Stimulated activated CD8-positive, alpha-beta memory T cell treated with anti-CD3 and anti-CD28 coated beads, Interleukin-4, amount 100 ng/mL, for 48 hours (primary cell): ENCODE results near the gene KIFC3.
"Not testable (repeated sequence)": the region's sequence is repeated elsewhere in the genome, so short reads cannot be mapped to it uniquely, and the experiment has no call there.

ENCODE experiments used
- DNase-seq: peaks from one replicate; pipeline ENCODE4 v3.0.0-alpha.2; 2020

KIFC3 gene

GRCh38 chr16:57802341-57803133 is at the start of gene KIFC3:
TSS of gene KIFC3 (minus strand) at chr16:57802491. CDS start at chr16:57798243, 4,248 bp downstream.
- DNase-seq = peak; percentile 78

DNA sequence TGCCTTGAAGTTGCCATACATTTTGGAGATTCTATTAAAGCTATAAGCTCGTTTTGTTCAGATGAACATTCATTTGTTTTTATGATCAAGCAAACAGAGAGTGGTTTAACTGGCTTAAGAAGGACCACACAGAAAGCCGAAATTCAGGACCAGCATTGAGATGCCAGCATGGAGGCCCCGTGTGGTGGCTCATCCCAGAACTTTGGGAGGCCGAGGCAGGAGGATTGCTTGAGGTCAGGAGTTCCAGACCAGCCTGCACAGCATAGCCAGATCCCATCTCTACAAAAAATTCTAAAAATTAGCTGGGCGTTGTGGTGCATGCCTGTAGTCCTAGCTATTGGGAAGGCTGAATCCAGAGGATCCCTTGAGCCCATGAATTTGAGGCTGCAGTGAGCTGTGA is 45.9 kb upstream of the KIFC3 start:
- DNase-seq = no peak

DNA sequence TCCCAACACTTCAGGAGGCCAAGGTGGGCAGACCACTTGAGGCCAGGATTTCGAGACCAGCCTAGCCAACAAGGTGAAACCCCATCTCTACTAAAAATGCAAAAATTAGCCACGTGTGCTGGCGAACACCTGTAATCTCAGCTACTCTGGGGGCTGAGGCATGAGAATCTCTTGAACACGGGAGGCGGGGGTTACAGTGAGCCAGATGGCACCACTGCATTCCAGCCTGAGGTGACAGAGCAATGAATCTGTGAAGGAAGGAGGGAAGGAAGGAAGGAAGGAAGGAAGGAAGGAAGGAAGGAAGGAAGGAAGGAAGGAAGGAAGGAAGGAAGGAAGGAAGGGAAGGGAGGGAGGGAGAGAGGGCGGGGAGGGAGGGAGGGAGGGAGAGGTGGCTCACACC is 44.6 kb upstream of the KIFC3 start:
- DNase-seq = not testable (repeated sequence)

DNA sequence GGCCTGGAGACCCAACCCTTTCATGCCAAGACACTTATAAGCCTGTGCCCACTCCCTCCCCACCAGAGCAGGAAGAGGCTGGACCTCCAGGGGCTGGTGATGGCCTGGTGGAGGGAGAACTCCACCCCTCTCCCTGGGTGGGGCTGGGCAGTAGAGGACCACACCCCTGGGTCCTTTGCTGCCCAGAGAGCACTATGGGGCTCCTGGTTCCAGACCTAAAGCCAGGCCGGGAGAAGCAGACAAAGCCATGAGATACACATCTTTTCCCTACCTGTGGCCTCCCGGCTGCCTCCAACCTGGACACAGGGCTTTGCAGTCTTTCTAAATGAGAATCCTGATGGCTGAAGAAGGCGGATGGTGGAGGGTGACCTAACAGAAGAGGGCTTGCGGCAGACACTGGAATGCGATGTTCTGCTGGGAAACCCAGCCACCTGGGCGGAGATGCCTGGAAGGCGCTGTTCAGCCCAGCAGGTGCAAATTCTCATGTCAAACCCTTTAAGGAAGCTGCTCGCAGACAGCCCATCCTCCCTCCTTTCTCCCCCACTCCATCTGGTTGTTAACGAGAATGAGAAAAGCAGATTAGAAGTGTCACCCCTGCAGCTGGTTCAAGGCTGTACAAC is 43.9 kb upstream of the KIFC3 start:
- no peak for DNase-seq

DNA sequence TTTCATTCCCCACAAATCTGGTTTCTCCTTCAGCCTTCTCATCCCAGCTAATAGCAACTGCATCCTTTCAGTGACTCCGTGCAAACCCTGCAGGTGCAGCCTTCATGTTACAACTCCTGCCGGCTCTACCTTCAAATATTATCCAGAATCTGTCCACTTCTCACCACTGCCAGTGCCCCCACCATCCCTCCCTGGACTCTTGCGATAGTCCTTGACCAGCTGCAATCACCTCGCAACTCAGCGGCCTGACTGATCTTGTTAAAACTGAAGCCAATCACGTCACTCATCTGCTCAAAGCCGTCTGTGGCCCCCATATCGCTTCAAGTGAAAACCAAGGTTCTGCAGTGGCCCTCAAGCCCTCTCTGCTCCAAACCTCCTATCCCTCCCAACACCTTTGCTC is 42.8 kb upstream of the KIFC3 start:
- DNase-seq = no peak

- no peak for DNase-seq
These were observed 42.2 kb upstream of the KIFC3 start for GRCh38 chr16:57844416-57845030.

- no peak for DNase-seq
These were observed 41.1 kb upstream of the KIFC3 start for GRCh38 chr16:57843400-57843799.

- no peak for DNase-seq
These were observed 40.3 kb upstream of the KIFC3 start for GRCh38 chr16:57842601-57843000.

GRCh38 chr16:57840833-57841232 is 38.5 kb upstream of the KIFC3 start:
- DNase-seq = no peak

DNA sequence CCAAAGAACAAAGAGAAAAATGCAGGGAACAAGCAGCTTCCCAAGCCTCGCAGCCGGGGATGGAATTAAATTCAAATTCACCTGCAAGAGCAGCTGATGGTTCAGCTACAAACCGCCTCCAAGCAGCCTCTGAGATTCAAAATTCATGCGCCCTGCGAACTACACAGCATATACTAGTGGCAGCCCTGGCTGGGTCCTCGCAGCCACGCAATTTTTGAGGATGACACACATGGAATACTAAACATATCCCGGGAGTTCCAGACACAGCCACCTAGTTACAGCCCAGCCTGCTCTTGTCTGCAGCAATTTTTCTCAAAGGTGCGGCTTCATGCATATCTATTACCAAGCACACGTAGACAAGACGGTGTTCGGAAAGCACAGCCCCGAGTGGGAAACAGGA is 35.9 kb upstream of the KIFC3 start:
- no peak for DNase-seq

DNA sequence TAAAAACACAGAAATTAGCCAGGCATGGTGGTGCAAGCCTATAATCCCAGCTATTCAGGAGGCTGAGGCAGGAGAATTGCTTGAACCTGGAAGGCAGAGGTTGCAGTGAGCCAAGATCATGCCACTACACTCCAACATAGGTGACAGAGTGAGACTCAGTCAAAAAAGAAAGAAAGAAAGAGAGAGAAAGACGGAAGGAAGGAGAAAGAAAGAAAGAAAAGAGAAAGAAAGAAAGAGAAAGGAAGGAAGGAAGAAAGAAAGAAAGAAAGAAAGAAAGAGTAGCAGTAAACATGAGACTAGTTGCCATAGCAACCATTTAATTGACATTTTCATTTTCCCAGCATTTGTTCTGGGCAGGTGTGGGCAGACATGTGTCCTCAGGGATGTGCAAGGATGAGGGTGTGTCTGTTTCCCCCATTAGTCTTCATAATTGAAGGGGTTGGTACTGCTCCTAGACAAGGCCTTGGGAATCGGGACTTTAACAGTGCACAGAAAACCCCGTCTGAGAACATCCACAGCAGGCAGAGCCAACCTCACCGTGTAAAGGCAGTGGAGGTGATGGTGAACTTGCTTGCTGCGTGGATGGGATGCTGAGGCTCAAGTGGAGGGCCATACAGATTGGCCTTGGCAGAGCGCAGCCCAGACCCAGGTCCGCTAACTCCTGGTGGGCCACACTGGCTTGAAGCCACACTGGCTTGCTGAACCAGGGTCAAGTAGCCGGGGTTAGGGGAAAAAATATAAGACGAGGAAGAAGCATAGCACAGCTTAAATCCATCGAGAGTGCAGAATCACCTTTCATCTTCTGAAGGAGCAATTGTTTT is 35.2 kb upstream of the KIFC3 start:
- DNase-seq = no peak

GRCh38 chr16:57835439-57835838 is 33.1 kb upstream of the KIFC3 start:
- not testable (repeated sequence) for DNase-seq

DNA sequence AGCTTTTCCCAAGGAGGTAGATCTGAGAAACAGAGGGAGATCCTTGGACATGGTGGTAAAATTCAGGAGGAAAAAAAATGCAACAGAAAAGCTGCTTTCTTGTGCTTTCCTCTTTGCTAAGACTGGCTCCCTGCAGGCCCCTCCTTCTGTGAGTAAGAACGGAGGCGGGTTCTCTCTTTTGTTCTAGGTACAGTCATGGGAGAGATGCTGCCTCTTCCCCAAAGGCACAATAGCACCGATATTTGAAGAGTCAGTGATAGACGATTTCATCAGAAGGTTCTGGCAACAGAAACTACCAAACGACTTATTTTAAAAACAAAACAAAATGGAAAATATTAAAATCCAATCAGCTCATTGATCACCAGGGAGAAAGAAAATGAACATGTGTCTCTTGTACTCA is 32.6 kb upstream of the KIFC3 start:
- no peak for DNase-seq

GRCh38 chr16:57830890-57831484 is 28.7 kb upstream of the KIFC3 start:
- no peak for DNase-seq

DNA sequence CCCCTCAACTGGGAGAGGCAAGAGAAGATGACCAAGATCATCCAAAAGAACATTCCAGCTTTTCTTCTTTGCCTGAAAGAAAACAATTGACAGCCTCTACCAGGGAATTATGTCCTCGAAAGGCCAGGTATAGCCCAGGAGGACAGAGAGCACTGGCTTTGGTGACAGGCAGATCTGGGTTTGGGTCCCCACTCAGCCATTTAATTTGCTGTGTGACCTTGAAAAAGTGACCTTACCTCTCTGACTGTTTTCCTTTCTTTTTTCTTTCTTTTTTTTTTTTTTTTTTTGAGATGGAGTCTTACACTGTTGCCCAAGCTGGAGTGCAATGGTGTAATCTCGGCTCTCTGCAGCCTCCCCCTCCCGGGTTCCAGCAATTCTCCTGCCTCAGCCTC is 27.7 kb upstream of the KIFC3 start:
- DNase-seq = no peak

DNA sequence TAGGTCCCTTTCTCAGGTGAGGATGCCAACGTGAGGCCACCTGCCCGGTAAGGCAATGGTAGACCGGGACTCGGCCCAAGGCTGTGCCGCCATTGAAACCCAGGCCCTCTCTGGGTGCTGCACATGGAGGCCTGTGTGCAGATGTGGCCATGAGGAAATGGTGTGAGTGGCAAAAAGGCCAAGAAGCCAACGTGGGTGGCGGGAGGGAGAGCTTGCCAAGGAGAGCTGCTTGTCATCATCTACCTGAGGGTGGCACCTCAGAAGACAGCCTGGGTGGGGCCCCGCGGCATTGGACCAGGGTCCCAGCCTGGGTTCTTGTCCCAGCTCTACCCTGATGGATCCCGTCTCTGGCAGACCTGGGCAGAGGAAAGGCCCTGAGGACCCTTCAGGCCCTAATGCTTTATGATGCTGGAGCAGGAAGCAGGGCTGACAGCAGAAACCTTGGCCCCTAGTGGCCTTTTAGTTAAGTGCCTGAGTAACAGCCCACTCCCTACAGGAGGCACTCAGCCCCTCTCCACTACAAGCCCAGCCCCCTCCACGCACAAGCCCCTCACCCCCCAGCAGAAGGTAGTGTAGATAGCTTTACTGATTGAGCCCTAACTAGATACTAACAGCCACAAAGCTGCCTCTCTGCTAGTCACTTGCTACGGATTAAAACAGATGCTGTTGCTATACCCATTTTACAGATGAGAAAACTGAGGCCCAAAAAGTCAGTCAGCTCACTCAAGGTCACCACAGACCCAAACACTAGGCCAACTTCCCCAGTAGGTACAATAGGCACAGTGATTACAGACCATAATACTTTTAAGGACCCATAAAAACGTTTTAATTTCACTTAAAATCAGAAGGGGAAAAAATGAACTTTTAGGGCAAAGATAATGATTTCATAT is 26.2 kb upstream of the KIFC3 start:
- DNase-seq = no peak

GRCh38 chr16:57826706-57827625 is 24.7 kb upstream of the KIFC3 start:
- DNase-seq = no peak

DNA sequence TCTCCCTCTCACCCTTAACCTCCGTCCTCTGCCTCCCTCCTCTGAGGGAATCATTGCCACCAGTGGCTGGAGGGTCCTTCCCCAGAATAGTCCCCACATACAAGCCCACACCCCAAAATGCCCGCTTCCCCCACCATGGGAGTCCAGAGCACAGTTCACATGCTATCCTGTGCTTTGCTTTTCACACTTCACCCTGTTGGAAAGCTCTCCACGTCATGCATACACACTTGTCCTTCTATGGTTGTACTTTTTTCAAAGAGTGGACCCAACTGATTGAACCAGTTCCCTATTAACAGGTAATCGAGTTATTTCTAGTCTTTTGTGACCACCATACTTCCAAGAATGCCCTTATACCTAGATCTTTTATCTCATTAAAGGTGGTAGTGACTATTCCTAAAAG is 23.8 kb upstream of the KIFC3 start:
- no peak for DNase-seq

DNA sequence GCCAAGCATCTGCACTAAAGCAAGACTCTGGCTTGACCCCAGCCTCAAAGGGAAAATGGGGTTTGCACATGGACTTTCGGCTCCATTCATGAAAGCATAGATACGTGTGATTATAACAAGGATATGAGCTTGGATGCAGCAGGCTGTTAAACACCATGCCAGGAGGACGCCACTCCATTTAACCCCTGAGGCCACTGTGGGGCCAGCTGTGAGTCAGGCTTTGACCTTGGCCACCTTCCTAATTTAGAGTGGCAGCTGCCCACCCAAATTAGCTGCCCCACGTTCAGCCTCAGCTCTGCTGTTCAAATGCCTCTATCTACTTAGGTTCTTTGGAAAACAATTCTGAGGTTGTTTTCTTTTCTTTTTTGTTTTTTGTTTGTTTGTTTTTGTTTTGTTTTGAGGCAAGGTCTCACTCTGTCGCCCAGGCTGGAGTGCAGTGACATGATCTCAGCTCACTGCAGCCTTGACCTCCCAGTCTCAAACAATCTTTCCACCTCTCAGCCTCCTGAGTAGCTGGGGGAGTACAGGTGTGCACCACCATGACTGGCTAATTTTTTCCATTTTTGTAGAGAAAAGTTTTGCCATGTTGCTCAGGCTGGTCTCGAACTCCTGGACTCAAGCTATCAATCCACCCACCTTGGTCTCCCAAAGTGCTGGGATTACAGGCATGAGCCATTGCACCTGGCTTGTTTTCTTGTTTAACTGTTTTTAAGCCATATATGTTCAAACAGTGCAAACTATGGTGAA is 23.2 kb upstream of the KIFC3 start:
- DNase-seq = no peak

DNA sequence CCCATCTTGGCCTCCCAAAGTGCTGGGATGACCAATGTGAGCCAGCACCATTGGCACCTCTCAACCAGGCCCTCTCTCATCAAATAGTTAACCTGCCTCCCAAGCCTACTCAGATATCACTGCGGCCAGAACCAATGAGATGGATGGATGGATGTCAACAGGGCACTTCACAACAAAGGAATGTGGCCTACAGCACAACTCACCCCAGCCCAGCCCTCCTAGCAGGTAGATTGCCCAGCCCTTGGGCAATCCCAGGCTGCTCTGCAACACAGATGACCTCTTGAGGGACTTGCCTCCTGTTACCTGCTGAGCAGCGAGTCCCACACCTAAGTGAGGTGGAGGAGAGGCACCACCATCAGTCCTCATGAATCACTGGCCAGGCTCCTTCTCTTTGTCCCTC is 22.6 kb upstream of the KIFC3 start:
- DNase-seq = no peak
